Adrenal gland (tissue), 5 donors: ENCODE results near the gene ADCY2.

Experiments
- POLR2A ChIP-seq, 2 donors: fragments of 450-650 bp; IDR thresholded peaks; one replicate each; pipeline ENCODE4 v1.6.1; 2017; ENCODE audit warnings: antibody characterized with exemption in 2 of 2, mild to moderate bottlenecking in 2 of 2, moderate library complexity in 1 of 2
- TF ChIP-seq, protein P1 (sequence below), 6 experiments: fragments of 450-650 bp in 4 of 6; fragments of 200-600 bp in 2 of 6; sonication (generic) in 1 of 6; IDR thresholded peaks; 1 replicate in 5 of 6; 2 replicates in 1 of 6; pipeline versions ENCODE4 v1.5.1 to v1.8.0; 2016 to 2021; ENCODE audit warnings: antibody characterized with exemption in 6 of 6, mild to moderate bottlenecking in 2 of 6, moderate library complexity in 1 of 6
- donor health status: DM: no; HTN: no; CAD: no.

DNA sequence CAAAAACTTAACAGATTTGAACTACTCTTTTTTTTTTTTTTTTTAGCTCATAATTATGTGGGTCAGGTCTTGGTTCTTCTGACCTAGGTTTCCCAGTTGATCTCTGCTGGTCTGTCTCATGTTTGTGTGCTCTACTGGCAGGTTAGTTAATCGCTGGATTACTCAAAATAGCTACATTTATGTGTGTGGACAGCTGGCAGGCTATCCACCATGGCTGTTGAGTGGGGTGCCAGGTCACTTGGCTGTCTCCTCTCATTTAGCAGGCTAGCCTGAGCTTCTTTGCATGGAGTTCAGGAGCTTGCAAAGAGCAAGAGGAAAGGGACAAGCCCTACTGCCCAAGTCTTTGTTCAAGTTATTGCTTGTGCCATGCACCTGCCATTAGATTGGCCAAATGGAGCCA is 9.3 kb downstream of the ADCY2 start:
- TF ChIP-seq, protein P1, sequence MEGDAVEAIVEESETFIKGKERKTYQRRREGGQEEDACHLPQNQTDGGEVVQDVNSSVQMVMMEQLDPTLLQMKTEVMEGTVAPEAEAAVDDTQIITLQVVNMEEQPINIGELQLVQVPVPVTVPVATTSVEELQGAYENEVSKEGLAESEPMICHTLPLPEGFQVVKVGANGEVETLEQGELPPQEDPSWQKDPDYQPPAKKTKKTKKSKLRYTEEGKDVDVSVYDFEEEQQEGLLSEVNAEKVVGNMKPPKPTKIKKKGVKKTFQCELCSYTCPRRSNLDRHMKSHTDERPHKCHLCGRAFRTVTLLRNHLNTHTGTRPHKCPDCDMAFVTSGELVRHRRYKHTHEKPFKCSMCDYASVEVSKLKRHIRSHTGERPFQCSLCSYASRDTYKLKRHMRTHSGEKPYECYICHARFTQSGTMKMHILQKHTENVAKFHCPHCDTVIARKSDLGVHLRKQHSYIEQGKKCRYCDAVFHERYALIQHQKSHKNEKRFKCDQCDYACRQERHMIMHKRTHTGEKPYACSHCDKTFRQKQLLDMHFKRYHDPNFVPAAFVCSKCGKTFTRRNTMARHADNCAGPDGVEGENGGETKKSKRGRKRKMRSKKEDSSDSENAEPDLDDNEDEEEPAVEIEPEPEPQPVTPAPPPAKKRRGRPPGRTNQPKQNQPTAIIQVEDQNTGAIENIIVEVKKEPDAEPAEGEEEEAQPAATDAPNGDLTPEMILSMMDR (IDR thresholded peaks at IDR 0.05), result no peak
- TF ChIP-seq POLR2A (IDR thresholded peaks at IDR 0.05), result no peak
